NCI-H748 (cell line): ENCODE measurements around the gene YY1.
"Not testable (repeated sequence)": the region's sequence is repeated elsewhere in the genome, so short reads cannot be mapped to it uniquely, and the experiment has no call there.

ENCODE experiments used
- DNase-seq: peaks from one replicate; lab custom pipeline; 2025; ENCODE audit not compliant: unreplicated experiment; lab: John Stamatoyannopoulos, UW

YY1 gene

GRCh38 chr14:100283984-100284881, 45.3 kb downstream of the YY1 start:
- no peak for DNase-seq

- DNase-seq, result peak; percentile 75
Measured at GRCh38 chr14:100285021-100285912, 46.3 kb downstream of the YY1 start.

GRCh38 chr14:100285913-100286400, 47.0 kb downstream of the YY1 start:
- DNase-seq, result no peak

GRCh38 chr14:100286484-100287191, 47.7 kb downstream of the YY1 start:
- DNase-seq, result no peak

- no peak for DNase-seq
Measured at GRCh38 chr14:100287202-100287997, 48.5 kb downstream of the YY1 start.

GRCh38 chr14:100287998-100288295, 49.0 kb downstream of the YY1 start:
- not testable (repeated sequence) for DNase-seq

GRCh38 chr14:100288382-100289185, 49.6 kb downstream of the YY1 start:
- DNase-seq, result no peak

- DNase-seq, result no peak
Measured at GRCh38 chr14:100289916-100290606, 51.1 kb downstream of the YY1 start.

GRCh38 chr14:100290607-100291304, 51.8 kb downstream of the YY1 start:
- no peak for DNase-seq

GRCh38 chr14:100291305-100292075, 52.5 kb downstream of the YY1 start:
- DNase-seq, result no peak

- DNase-seq, result no peak
Measured at GRCh38 chr14:100292301-100292775, 53.4 kb downstream of the YY1 start.

GRCh38 chr14:100292776-100293461, 54.0 kb downstream of the YY1 start:
- DNase-seq, result no peak

GRCh38 chr14:100293497-100294212, 54.7 kb downstream of the YY1 start:
- DNase-seq, result no peak

GRCh38 chr14:100294213-100294962, 55.4 kb downstream of the YY1 start:
- no peak for DNase-seq

GRCh38 chr14:100294963-100295330, 56.0 kb downstream of the YY1 start:
- no peak for DNase-seq
